HepG2 (cell line): ENCODE results near the gene FGF14.

Source experiments
- MED13 ChIP-seq: sonication (generic); formaldehyde crosslinking; IDR thresholded peaks from 2 replicates; pipeline ENCODE4 v1.5.0; 2020; ENCODE audit warnings: missing genetic modification reagents
- POLR2A ChIP-seq, 2 experiments: IDR thresholded peaks; 2 replicates each; pipeline ENCODE4 v1.6.1; 2011; ENCODE audit warnings: low read depth in 2 of 2, low read length in 2 of 2, mild to moderate bottlenecking in 1 of 2, moderate library complexity in 1 of 2; ENCODE audit not compliant: insufficient read depth in 1 of 2
- SRF ChIP-seq: IDR thresholded peaks from 2 replicates; pipeline ENCODE4 v1.6.1; 2011; ENCODE audit warnings: mild to moderate bottlenecking, low read depth, low read length, moderate library complexity
- ZBTB8A ChIP-seq: sonication (generic); formaldehyde crosslinking; IDR thresholded peaks from 2 replicates; pipeline ENCODE4 v1.4.0; 2020; ENCODE audit warnings: mild to moderate bottlenecking, low read depth, missing genetic modification reagents, borderline replicate concordance
- ZNF660 ChIP-seq: sonication (generic); formaldehyde crosslinking; IDR thresholded peaks from 2 replicates; pipeline ENCODE4 v1.5.1; 2020; ENCODE audit warnings: mild to moderate bottlenecking, low read depth, missing genetic modification reagents, borderline replicate concordance
- TF ChIP-seq, protein P1 (sequence below): sonication (generic); formaldehyde crosslinking; IDR thresholded peaks from 2 replicates; pipeline ENCODE4 v1.5.0; 2020; ENCODE audit warnings: missing genetic modification reagents

DNA sequence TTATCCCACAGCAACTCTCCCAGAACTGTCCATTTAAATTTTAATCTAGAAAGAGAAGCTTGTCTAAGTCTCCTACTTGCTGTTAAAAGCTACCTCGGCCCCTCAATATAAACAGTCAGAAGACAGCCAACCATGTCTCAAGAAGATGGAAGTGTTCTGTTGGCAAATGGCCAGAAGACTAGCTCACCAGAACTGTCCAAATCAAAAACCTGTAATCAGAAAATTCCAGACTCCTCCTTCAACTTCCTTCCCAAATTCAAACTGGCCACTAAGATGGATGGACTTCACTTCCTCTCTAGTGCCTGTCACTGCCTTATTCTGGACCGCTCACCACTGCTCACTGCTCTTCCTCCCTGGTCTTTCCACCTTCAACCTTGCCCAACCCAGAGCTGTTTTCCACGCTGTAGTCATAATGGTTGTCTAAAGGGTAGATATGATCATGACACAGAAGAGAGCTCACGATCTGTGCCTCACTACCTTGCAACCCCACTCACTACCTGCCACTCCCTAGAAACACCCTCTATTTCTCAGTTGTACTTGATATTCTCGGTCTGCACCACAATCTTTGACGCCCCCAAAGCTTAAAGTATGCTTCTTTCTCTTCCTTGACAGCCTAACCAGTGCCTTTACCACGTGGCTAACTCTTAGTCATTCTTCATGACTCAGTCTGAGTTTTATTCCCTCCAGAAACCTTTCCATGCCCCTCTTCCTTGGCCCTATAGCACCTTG, 9.2 kb downstream of the FGF14 start:
- TF ChIP-seq ZNF660 (CRISPR knock-in tag) (no peak), MED13 (CRISPR knock-in tag) (no peak), SRF (no peak), ZBTB8A (no peak), POLR2A (IDR thresholded peaks at IDR 0.05; ENCODE audit: insufficient read depth in 1 of 2, low read depth in 2 of 2, low read length in 2 of 2) (no peak)
- TF ChIP-seq, protein P1, sequence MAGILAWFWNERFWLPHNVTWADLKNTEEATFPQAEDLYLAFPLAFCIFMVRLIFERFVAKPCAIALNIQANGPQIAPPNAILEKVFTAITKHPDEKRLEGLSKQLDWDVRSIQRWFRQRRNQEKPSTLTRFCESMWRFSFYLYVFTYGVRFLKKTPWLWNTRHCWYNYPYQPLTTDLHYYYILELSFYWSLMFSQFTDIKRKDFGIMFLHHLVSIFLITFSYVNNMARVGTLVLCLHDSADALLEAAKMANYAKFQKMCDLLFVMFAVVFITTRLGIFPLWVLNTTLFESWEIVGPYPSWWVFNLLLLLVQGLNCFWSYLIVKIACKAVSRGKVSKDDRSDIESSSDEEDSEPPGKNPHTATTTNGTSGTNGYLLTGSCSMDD: no peak
